HG03432 (cell line): ENCODE measurements around the gene METTL16.
"Not testable (repeated sequence)": the region's sequence is repeated elsewhere in the genome, so short reads cannot be mapped to it uniquely, and the experiment has no call there.

Experiments used
- ATAC-seq: cut with Tn5 transposase; IDR thresholded peaks from one replicate; pipeline ENCODE4 v1.9.1; 2021; ENCODE audit warnings: mild to moderate bottlenecking, moderate library complexity; ENCODE audit not compliant: unreplicated experiment

Gene METTL16

GRCh38 chr17:2503627-2504026 lies 8.1 kb downstream of the METTL16 start:
- ATAC-seq: no peak

- no peak for ATAC-seq
These were observed 8.7 kb downstream of the METTL16 start for GRCh38 chr17:2502871-2503580.

- ATAC-seq: no peak
These were observed 11.2 kb downstream of the METTL16 start for GRCh38 chr17:2500446-2500845.

GRCh38 chr17:2489286-2489685 lies 22.4 kb downstream of the METTL16 start:
- not testable (repeated sequence) for ATAC-seq

GRCh38 chr17:2487306-2487705 lies 24.4 kb downstream of the METTL16 start:
- ATAC-seq: no peak

GRCh38 chr17:2486709-2487108 lies 25.0 kb downstream of the METTL16 start:
- ATAC-seq: not testable (repeated sequence)

- no peak for ATAC-seq
These were observed 25.7 kb downstream of the METTL16 start for GRCh38 chr17:2485970-2486369.

- no peak for ATAC-seq
These were observed 26.1 kb downstream of the METTL16 start for GRCh38 chr17:2485543-2485942.

GRCh38 chr17:2484876-2485275 lies 26.8 kb downstream of the METTL16 start:
- no peak for ATAC-seq

- no peak for ATAC-seq
These were observed 28.6 kb downstream of the METTL16 start for GRCh38 chr17:2483084-2483483.

GRCh38 chr17:2482218-2482617 lies 29.5 kb downstream of the METTL16 start:
- no peak for ATAC-seq

GRCh38 chr17:2481760-2482159 lies 29.9 kb downstream of the METTL16 start:
- ATAC-seq: no peak

- ATAC-seq: no peak
These were observed 33.2 kb downstream of the METTL16 start for GRCh38 chr17:2478458-2478857.

- ATAC-seq: no peak
These were observed 36.6 kb downstream of the METTL16 start for GRCh38 chr17:2475056-2475455.

GRCh38 chr17:2474371-2474770 lies 37.3 kb downstream of the METTL16 start:
- no peak for ATAC-seq

GRCh38 chr17:2468270-2468669 lies 43.4 kb downstream of the METTL16 start:
- ATAC-seq: no peak

- ATAC-seq: no peak
These were observed 44.8 kb downstream of the METTL16 start for GRCh38 chr17:2466931-2467330.

GRCh38 chr17:2462481-2462880 lies 49.2 kb downstream of the METTL16 start:
- ATAC-seq: no peak

- ATAC-seq: no peak
These were observed 51.8 kb downstream of the METTL16 start for GRCh38 chr17:2459917-2460271.

- ATAC-seq: no peak
These were observed 53.8 kb downstream of the METTL16 start for GRCh38 chr17:2457913-2458312.

GRCh38 chr17:2456475-2456874 lies 55.2 kb downstream of the METTL16 start:
- ATAC-seq: no peak

- no peak for ATAC-seq
These were observed 55.7 kb downstream of the METTL16 start for GRCh38 chr17:2455956-2456355.

GRCh38 chr17:2453866-2454265 lies 57.8 kb downstream of the METTL16 start:
- no peak for ATAC-seq
